ENCODE data around the gene PROM1.

PROM1 gene

DNA sequence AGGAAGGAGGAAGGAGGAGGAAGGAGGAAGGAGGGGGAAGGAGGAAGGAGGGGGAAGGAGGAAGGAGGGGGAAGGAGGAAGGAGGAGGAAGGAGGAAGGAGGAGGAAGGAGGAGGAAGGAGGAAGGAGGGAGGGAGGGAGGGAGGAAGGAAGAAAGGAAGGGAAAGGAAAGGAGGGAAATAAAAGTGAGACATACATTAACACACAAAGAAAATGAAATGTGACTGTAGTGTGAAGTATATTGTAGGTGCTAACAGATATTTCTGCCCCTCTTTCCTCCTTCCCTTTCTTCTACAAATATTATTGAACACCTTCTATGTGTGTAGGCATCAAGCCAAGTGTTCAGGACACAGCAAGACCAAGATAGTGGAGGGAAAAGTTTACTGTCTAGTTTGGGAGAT, 26.4 kb upstream of the PROM1 start:
- DNase-seq = no peak

DNA sequence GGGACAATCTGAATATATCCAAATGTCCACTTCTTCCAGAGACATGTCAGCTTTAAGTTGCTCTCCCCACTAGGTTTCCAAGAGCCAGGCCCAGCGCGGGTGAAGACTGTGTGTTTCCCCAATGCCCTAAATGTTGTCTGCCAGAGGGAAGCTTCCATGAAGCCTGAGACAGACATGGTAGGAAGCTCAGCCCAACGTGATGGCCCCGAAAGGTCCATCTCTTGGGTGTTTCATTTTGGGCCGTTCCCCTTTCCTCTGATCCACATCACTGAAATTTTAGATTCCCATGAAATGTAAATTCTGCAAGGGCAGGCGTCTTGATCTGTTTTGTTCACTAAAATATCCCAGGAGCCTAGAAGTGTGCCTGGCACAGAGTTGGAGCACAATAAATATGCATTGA, 25.4 kb upstream of the PROM1 start:
- no peak for DNase-seq

DNA sequence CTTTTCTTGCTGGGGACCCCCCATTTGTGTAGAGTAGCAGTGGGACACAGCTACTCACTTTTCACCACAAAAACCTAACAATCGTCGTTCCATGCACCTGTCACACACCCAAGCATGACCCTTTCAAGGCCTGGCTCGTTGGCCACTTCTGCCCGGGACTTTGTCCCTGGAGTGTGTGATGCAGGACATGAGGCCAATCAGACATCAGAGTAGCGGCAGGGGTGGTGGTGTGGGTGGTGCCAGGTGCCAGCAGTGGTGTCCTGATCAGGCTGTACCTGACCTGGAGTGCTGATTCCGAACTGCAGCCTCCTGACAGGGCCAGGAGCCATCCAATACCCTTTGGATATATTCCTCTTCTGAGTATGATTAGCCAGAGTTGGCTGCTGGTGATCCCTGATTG, 23.1 kb upstream of the PROM1 start:
- DNase-seq = no peak

DNA sequence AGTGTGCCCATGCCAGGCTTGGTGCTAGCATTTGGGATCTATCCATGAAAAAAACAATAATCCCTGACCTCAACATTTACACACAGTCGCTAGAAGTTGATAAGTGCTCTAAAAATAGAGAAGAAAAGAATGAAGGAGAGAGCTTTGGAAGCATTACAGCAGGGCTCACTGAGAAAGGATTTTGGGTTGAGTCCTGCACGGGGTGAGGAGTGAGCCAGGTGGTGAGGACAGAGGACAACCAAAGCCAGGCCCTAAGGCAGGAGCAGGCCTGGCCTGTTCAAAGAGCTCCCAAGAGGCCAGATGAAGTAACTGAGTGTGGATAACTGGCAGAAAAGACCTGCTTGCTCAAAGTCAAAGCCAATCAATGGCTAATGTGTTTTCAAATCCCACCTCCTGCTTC, 20.7 kb upstream of the PROM1 start:
- no peak for DNase-seq

DNA sequence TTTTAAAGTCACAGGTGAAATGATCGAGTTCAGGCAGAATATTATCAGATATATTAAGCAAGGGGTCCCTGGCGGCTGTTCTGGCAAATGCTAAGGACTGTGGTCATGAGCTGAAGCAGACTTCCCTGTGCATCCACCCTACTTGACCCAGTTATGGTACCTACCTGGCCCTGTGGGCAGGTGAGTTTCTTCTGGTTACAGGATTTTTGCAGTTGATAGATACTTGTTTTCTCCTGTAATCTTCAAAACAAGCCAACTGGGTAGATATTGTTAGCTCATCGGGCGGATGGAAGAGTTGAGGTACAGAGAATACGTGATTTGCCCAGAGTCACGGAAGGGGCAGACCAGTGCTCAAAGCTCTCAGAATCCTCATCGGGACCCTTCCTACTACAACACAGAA, 18.5 kb upstream of the PROM1 start:
- DNase-seq = no peak

DNA sequence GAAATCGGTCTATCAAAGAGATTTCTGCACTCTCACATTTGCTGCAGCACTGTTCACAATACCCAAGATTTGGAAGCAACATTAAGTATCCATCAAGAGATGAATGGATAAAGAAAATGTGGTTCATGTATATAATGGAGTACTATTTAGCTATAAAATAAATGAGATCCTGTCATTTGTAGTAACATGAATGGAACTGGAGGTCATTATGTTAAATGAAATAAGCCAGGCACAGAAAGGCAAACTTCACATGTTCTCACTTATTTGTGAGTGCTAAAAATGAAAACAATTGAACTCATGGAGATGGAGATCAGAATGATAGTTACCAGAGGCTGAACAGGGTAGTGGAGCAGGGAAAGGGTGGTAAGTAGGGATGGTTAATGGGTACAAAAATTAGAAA, 17.0 kb upstream of the PROM1 start:
- DNase-seq = no peak

DNA sequence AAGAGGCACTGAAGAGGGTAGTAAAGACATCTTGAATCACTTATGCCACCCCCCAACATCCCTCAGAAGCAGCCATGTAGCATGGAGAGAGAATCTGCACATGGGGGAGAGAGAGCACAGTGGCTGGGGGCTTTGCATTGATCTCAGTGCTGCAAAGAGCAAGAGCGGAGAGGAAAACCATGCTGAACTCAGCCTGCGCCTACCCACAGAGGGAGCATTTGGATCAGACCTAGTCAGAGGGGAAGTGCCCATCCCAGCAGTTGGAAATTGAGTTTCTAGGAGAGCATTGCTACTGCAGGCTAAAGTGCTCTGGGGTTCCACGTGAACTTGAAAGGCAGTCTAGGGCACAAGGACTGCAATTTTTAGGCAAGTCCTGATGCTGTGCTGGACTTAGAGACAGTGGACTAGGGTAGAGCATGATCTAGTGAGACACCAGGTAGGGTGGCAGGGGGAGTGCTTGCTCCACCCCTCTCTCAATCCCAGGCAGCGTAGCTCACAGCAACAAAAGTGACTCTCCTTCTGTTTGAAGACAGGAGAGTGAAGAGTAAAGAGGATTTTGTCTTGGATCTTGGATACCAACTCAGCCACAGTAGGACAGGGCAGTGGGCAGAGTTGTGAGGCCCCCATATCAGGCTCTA, 9.0 kb upstream of the PROM1 start:
- DNase-seq = no peak

DNA sequence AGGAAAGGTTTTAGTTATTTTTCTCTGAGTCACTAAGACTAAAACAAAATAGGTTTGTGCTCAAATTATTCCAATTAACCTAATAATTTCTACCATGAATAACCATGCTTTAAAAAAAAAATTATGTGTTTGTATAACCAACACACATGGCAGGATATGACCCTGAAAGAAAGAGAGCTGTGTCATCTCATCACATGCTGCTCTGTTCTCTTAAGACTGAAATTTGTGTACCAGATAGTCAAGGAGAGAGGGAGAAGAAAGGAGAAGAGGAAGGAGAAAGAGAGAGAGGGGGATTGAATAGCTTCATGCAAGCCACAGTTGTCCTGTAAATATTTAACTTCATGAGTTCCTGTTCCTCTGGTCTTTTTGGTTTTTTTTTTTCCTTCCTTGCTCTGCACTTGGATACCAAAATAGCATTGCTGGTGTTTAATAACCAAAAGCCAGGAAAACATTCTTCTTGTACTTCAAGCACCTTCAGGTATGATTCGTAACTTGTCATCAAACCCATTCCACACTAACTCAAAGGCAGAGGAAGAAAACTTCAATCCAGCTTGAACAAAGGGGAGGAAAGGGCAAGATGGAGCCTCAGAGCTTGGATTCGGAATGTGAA, 6.4 kb upstream of the PROM1 start:
- DNase-seq = no peak

DNA sequence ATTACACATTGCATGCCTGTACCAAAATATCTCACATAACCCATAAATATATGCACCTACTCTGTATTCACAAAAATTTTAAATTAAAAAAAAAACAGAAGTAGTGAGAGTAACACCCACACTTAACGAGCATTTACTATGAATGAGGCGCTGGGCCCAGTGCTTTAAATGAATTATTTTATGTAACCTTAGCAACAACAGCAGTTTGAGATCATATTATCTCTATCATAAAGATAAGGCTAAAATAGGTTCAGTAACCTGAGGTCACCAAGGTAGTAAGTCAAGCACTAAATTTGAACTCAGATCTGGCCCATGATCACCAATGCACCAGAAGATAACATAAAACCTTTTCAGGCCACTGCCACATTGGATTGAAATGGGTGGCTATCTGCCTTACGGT, 5.3 kb upstream of the PROM1 start:
- DNase-seq = no peak

DNA sequence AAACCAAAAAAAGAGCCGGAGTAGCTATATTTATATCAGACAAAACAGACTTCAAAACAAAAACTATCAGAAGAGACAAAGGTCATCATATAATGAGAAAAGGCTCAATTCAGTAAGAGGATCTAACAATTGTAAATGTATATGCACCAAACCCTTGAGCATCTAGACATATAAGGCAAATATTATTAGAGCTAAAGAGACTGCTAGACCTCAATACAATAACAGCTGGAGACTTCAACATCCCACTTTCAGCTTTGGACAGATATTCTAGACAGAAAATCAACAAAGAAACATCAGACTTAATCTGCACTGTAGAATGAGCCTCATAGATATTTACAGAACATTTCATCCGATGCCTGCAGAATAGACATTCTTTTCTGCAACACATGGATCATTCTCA, 4.8 kb upstream of the PROM1 start:
- no peak for DNase-seq

DNA sequence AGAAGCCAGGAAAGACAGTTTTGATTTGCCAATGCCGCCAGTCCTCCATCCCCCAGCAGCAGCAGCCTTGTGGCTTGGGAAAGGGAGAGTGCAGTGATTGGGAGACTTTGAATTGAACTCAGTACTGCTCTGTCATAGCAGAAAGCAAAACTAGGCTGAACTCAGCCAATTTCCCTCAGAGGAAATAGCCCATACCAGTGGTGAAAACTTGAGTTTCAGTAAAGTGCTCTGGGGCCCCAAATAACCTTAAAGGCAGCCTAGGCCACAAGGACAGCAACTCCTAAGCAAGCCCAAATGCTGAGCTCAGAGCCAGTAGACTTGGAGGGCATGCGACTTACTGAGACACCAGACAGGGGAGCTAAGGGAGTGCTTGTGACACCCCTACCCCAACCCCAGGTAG, 2.0 kb upstream of the PROM1 start:
- DNase-seq = no peak

DNA sequence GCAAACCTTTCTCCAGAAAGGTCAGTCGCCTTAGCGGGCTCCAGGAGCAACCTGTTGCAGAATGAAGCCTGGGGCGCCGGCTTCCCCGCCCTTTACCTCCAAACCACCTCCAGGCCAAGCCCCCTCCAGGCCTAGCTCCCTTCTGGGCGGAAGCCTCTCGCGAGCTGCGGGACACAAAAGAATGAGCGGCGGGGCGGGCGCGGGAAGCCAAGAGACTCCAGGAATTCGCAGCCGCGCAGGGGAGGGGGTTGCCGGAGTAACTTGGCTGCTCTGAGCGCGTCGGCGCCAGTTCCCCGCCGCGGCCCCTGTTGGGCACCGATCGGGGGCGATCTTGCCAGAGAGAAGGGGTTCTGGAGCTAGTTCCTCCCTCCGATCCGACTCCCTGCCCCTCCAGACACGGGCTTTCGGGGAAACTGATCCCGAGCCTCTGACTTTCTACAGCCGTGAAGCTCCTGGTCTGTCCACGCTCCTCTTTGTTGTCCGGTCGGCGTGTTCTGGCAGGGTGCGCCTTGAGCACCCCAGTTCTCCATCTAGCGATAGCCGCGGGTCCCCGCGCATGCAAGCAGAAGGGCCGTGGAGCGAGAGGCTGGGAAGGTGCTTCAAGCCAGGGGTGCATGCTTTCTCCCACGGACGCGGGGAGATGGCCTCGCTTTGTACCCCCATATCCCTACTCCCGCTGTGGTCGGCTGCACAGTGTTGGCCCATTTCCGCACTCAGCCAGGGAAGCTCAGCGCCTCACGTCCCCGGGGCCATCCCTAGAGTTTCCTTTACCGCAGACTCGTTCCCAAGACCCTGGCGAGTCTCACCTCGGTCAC, 1.2 kb downstream of the PROM1 start:
- no peak for DNase-seq

DNA sequence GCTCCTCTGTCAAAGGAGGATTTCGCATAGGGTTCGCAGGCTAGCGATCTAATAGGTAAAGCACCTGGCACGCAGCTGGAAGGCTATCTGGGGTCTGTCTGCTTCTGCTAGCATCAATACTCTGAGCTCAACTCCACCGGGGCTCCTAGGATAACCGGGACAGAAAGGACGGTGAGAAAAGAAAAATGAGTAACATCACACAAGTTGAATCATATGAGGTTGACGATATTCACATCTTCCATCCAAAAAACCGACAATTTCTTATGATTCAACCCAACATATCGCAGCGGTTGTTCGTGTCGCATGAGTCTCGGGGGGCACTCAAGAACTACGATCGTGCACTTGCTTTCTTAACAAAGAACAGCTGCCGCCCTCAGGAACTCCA, 1.8 kb downstream of the PROM1 start:
- DNase-seq = no peak

DNA sequence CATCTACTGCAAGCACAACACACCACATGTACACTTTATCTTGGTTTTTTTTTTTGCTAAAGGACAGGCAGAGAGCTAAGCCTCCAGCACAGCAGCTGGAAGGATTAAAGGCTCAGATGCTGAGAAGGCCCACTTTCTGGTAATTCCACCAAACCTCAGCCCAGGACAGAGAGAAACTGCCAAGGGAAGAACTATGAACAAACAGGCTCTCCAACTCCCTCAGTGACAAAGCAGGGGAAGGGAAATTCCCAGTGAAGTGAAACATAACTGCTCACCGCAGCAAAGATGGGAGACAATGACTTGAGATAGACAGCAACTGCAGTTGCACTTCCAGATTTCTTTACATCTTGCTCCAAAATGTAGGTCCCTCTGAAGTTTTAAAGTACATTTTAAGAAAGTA, 4.8 kb downstream of the PROM1 start:
- no peak for DNase-seq

DNA sequence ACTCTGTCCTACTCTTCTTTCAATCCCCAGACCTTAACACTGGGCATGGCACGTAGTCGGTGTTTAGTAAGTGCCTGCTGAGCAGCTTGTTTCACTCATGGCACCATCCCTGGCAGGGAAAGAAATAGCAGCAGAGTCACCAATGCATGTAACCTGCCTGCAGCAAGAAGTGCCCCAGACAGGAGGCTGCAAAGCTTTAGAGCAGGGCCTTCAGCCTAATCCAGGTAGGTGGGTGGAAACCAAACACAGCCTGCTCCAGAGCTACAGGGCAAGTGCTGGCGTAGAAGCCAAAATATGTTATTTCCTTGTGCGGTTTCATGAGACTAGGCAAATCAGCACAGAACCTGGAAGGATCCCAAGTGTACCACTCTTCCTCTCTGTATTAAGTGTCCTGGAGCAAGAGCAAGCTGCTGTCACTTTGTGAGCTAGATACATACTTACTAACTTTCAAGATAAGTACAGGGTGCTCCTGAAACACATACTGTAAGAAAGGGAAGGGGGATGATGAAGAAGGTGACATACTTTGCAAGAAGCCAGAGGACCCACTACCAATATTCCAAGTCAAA, 5.5 kb downstream of the PROM1 start:
- no peak for DNase-seq

DNA sequence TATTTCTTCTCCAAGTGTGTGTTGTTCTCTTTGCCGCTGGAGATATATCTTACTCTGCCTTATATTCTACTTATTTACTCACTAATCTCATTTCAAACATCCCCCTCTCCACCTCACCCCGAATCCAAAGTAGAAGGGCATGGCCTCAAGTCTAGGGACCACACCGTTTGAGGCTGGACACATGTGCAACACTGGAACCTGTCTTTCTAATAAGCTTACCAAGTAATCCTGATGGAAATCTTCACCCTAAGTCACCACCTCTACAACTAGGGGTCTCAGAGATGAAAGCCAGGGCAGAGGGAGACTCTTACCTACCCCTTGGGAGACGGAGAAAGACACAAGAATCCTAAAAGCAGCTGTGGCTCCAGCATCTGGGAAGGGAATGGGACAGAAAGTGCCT, 6.0 kb downstream of the PROM1 start:
- no peak for DNase-seq

DNA sequence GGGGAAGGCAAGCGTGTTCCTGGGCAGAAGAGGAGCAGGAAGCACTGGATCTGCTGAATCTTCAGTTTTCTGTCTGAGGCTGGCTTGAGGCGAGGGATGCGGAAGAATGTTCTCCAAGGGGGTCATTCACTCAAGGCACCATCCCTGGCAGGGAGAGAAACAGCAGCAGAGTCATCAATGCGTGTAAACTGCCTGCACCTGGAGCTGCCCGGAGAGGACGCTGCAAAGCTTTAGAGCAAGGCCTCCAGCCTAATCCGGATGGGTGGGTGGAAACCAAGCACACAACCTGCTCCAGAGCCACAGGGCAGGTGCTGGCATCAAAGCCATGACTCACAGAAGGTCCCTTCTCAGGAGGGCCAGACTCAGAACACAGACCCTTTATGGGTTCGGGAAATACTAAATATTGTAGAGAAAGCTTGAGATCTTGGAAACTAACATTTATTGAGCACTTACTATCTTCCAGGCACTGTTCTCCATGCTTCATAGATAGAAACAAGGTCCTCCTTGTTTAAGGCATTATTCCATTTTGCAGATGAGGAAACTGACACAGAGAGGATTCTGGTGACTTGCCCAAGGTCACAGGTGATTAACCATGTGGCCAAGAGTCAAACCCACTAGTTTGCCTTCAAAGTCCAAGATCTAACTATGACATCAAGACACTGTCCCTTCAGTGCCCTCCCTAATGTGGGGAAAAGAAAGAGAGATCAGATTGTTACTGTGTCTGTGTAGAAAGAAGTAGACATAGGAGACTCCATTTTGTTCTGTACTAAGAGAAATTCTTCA, 7.7 kb downstream of the PROM1 start:
- no peak for DNase-seq

DNA sequence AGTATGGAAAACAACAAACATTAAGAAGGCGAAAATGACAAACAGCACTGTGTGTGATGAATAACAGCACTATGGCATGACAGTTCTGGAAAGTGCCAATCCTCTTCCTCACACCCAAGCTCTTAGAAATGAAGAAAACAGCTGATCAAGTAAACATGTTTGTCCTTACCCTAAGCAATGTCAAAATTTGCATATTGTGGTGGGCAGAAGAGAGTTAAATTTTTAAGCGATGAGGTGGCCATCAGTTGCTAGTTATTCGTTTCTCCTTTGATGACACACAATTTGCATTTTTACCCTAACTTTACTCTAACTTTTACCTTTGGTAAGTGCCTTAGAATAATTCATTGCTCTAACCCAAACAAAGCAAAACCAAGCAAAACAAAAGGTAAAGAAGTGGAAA, 8.8 kb downstream of the PROM1 start:
- no peak for DNase-seq

DNA sequence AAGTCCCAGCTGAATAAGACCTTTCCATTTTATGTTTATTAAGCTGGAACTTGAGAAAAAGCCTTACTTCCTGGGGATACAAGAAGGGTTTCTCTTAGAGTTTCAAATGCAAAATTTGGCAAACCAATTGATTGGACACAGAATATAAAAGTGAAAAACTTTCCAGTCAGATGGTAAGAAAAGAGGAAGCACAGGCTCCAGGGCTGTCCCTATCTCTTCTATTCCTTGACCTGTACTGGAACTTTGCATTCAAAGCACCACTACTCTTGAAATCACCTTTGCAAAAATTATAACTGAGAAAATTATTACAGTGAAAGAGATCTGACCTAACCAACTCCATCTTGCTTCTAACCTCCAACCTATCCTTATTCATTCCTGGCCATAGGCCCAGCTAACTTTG, 11.7 kb downstream of the PROM1 start:
- no peak for DNase-seq

DNA sequence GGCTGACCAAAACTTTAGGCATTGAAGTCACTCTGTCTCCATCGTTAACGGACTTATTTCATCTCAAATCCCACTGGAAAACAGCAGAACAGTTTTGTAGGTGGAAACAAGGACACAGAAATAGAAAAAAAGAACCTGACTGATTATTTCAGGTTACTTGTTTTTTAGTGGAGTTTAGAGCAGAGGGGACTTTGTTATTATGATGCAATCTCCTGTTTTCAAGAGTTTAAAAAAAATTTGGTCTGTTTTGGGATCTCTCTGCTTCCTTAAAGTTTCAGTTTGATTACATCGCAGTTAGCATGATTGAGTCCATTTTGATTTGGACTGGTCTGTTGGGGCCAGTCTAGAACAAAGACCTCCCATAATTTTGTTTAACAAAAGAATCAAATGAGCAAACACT, 13.6 kb downstream of the PROM1 start:
- no peak for DNase-seq

DNA sequence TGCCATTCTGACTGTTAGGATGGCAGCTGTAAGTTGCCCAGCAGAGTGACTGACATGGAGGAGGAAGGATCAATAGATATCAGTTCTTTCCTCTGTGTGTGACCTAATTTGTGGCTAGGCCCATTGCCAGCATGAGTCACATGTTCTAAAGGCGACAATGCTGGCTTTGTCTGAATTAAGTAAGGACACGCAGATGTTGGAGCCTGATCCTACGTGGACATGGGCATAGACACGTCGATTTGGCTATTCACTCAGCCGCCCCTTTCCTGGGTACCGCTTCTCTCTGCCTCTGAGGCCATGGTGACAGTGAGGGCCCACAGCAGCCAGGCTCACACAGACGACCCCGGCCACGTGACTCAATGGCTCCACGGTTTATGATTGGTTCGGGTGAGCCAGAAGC, 16.3 kb downstream of the PROM1 start:
- DNase-seq = no peak

DNA sequence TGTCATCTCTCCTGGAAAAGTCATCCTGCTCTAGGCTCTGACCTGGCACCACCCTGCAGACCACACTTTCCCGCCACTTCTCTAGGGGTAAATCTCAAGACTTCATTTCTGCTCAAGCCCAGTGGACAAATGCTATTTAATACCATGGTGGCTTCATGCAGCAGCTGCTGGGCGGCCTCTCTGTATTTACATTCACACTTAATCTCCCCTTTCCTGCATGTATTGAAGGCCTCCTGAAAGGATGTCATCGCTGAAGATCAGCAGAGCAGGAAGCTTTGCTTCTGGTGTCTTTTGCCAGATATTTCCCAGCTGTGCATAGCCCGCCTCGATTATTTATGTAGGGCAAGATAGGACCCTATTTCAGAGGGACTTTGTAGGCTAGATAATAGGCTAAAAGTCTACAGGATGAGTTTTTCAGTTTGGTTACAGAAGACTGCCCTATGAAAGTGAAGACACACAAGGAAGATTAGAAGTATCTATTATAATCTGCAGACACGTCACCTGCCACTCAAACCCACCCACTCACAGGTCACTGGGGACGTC, 17.2 kb downstream of the PROM1 start:
- DNase-seq = no peak

DNA sequence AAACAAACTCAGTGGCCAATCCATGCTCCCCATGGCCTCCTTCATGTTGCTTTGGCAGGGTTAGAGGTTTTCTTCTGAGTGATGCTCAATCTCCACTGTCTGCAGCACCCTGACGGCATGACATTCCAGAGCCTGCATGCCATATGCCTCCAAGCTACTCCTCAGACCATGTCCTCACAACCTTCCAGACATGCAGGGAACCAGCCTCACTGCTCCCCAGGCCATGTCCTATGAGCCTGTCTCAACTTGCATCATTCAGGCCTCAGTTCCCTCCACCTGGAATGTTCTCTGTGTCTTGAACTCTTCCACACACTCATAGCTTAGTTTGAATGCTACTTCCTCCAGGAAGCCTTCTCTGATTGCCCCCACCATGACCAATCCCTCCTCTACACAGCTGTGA, 18.8 kb downstream of the PROM1 start:
- DNase-seq = no peak

All from NCI-H1930 (cell line).